Activated CD8-positive, alpha-beta T cell treated with anti-CD3 and anti-CD28 coated beads, Interleukin-2, amount 10 ng/mL, durations not matched to agents 7 days and 5 days (primary cell): ENCODE results near the gene MANBA. TPM values are rescaled to one million over a fixed set of nuclear protein-coding genes. Genes with fewer than 3 reads are reported as not detected.

ENCODE experiments used
- ATAC-seq: fragments of 150-1000 bp; cut with Tn5 transposase; one replicate; pipeline ENCODE4 v1.10.0; 2021; ENCODE audit warnings: moderate library complexity
- CTCF ChIA-PET: fragments of 350-600 bp; sonication (Branson Sonifier 250); formaldehyde crosslinking; loops from one replicate; lab custom pipeline; 2021; ENCODE audit warnings: antibody characterized with exemption; lab: Charles Lee
- POLR2A ChIA-PET: fragments of 350-600 bp; sonication (Branson Sonifier 250); formaldehyde crosslinking; loops from one replicate; lab custom pipeline; 2021; ENCODE audit warnings: antibody characterized with exemption; lab: Charles Lee
- DNase-seq: peaks from one replicate; pipeline ENCODE4 v3.0.0-alpha.2; 2020
- H3K27ac Mint-ChIP-seq: one replicate; pipeline ENCODE4 v1.8.0; 2021; ENCODE audit warnings: mild to moderate bottlenecking, mixed read lengths
- H3K27me3 Mint-ChIP-seq: one replicate; pipeline ENCODE4 v1.8.0; 2021; ENCODE audit warnings: low read depth, mixed read lengths
- H3K36me3 Mint-ChIP-seq: one replicate; pipeline ENCODE4 v1.8.0; 2021; ENCODE audit warnings: low read depth, mixed read lengths
- H3K4me1 Mint-ChIP-seq: one replicate; pipeline ENCODE4 v1.8.0; 2021; ENCODE audit warnings: low read depth, mixed read lengths
- H3K4me3 Mint-ChIP-seq: one replicate; pipeline ENCODE4 v1.8.0; 2021; ENCODE audit warnings: mild to moderate bottlenecking, mixed read lengths
- H3K9me3 Mint-ChIP-seq: one replicate; pipeline ENCODE4 v1.8.0; 2022; ENCODE audit warnings: mixed read lengths; ENCODE audit not compliant: insufficient read depth
- total RNA-seq, 2 experiments: library from RNA; stranded (reverse); gene quantifications; one replicate each; pipeline ENCODE4 v1.2.3, GENCODE V29; 2021

Gene MANBA
- total RNA-seq, 2 experiments from 2014 or later, result 15.1 to 16.6 TPM

GRCh38 chr4:102693262-102693850 is 67.4 kb downstream of the MANBA start:
- H3K4me3 Mint-ChIP-seq, result no peak overlapping the region
- peaks cover 3% of the 10 kb centered on the region for H3K36me3 Mint-ChIP-seq
- no peaks in the 10 kb centered on the region for H3K27me3 Mint-ChIP-seq
- DNase-seq (no peak), ATAC-seq (no peak)
- H3K9me3 Mint-ChIP-seq, result no peaks in the 10 kb centered on the region
- no peak overlapping the region for H3K27ac Mint-ChIP-seq
- H3K4me1 Mint-ChIP-seq, result no peaks in the 10 kb centered on the region
- POLR2A ChIA-PET, result interaction anchor here (1.2 kb wide), 1 partner anchor 135 kb away, joined by 3 read pairs; no protein-coding TSS in a partner anchor
- CTCF ChIA-PET, result no interaction called here

GRCh38 chr4:102692474-102692873 is 68.3 kb downstream of the MANBA start:
- no peak for ATAC-seq
- Mint-ChIP-seq H3K27me3 (no peaks in the 10 kb centered on the region), H3K27ac (no peak overlapping the region), H3K4me3 (no peak overlapping the region), H3K4me1 (no peaks in the 10 kb centered on the region), H3K9me3 (no peaks in the 10 kb centered on the region), H3K36me3 (peaks cover 3% of the 10 kb centered on the region)
- no peak for DNase-seq
- CTCF ChIA-PET, result no interaction called here
- POLR2A ChIA-PET, result interaction anchor here (1.2 kb wide), 1 partner anchor 135 kb away, joined by 3 read pairs; no protein-coding TSS in a partner anchor

DNA sequence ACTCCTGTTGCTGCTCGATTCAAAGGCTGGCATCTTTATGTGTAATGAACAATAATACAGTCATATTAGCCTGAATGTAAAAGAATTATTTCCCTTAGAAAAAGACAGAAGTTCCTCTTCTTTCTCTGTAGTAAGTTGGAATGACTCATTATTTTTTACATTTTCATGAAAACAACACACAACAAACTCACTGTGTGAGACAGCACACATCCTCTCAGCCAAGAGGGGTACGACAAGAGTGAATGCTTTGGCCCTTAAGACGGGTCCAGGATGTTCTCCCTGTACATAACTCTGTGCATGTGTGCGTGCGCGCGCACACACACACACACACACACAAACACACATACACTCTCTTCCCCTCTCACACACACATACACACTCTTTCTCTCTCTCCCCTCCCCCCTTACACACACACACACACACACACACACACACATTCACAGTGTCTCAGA is 72.8 kb downstream of the MANBA start:
- H3K27ac Mint-ChIP-seq, result no peak overlapping the region
- DNase-seq, result no peak
- CTCF ChIA-PET, result no interaction called here
- no peaks in the 10 kb centered on the region for H3K9me3 Mint-ChIP-seq
- no peaks in the 10 kb centered on the region for H3K27me3 Mint-ChIP-seq
- no peaks in the 10 kb centered on the region for H3K4me1 Mint-ChIP-seq
- ATAC-seq, result no peak
- POLR2A ChIA-PET, result no interaction called here
- no peak overlapping the region for H3K4me3 Mint-ChIP-seq
- peaks cover 3% of the 10 kb centered on the region for H3K36me3 Mint-ChIP-seq

DNA sequence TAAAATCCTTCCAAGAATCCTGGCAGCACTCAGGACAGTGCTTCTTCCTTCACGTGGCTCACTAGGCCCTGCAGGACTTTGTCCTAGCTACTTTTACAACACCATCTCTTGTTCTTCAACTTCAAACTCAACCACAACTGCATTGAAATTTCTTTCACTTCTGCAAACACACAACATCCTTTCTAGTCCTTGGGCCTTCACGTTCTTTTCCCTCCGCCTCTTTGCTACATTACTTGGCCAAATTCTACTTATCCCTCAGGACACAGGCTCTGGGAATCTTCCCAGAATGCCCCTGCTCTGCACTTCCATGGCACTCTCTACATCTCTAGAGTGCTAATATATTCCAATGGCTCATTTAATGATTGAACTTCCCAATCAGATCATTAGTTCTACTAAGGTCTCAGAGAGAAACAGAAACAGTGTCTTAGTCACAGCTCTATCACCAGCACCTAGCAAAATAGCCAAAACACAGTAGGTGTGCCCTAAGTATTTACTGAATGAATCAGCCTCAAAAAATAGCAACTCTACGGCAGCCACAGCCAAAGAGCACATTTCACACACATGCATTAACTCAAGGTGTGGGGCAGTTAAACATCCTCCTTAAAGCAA is 73.3 kb downstream of the MANBA start:
- no peak for ATAC-seq
- no peak overlapping the region for H3K27ac Mint-ChIP-seq
- no peak for DNase-seq
- H3K36me3 Mint-ChIP-seq, result peaks cover 3% of the 10 kb centered on the region
- no peaks in the 10 kb centered on the region for H3K27me3 Mint-ChIP-seq
- H3K9me3 Mint-ChIP-seq, result no peaks in the 10 kb centered on the region
- H3K4me1 Mint-ChIP-seq, result no peaks in the 10 kb centered on the region
- no peak overlapping the region for H3K4me3 Mint-ChIP-seq
- ChIA-PET POLR2A (no interaction called here), CTCF (interaction anchor here (0.6 kb wide), 1 partner anchor 257 kb away, joined by 3 read pairs; no protein-coding TSS in a partner anchor)

GRCh38 chr4:102685768-102686167 is 75.0 kb downstream of the MANBA start:
- H3K36me3 Mint-ChIP-seq, result peaks cover 8% of the 10 kb centered on the region

GRCh38 chr4:102684610-102685052 is 76.1 kb downstream of the MANBA start:
- CTCF ChIA-PET, result no interaction called here
- ATAC-seq, result no peak
- Mint-ChIP-seq H3K4me3 (no peak overlapping the region), H3K4me1 (no peaks in the 10 kb centered on the region), H3K36me3 (peaks cover 8% of the 10 kb centered on the region), H3K27ac (no peak overlapping the region), H3K27me3 (no peaks in the 10 kb centered on the region), H3K9me3 (no peaks in the 10 kb centered on the region)
- POLR2A ChIA-PET, result no interaction called here
- no peak for DNase-seq

More at GRCh38 chr4:102685768-102686167, 75.0 kb downstream of the MANBA start:
- no peak for ATAC-seq
- H3K4me1 Mint-ChIP-seq, result no peaks in the 10 kb centered on the region
- no peaks in the 10 kb centered on the region for H3K9me3 Mint-ChIP-seq
- no peak overlapping the region for H3K27ac Mint-ChIP-seq
- ChIA-PET CTCF (no interaction called here), POLR2A (interaction anchor here (1.0 kb wide), 1 partner anchor 41 kb away, joined by 3 read pairs; no protein-coding TSS in a partner anchor)
- DNase-seq, result no peak
- H3K27me3 Mint-ChIP-seq, result no peaks in the 10 kb centered on the region
- H3K4me3 Mint-ChIP-seq, result no peak overlapping the region

- no peaks in the 10 kb centered on the region for H3K4me1 Mint-ChIP-seq
- DNase-seq (no peak), ATAC-seq (no peak)
- H3K27ac Mint-ChIP-seq, result no peak overlapping the region
- H3K27me3 Mint-ChIP-seq, result no peaks in the 10 kb centered on the region
- H3K36me3 Mint-ChIP-seq, result peaks cover 9% of the 10 kb centered on the region
- no peaks in the 10 kb centered on the region for H3K9me3 Mint-ChIP-seq
- ChIA-PET CTCF (no interaction called here), POLR2A (no interaction called here)
- H3K4me3 Mint-ChIP-seq, result no peak overlapping the region
Observed at GRCh38 chr4:102683881-102684609, 76.7 kb downstream of the MANBA start.

- Mint-ChIP-seq H3K4me3 (no peak overlapping the region), H3K27me3 (no peaks in the 10 kb centered on the region), H3K4me1 (no peaks in the 10 kb centered on the region), H3K9me3 (no peaks in the 10 kb centered on the region), H3K27ac (no peak overlapping the region), H3K36me3 (peaks cover 11% of the 10 kb centered on the region)
- ChIA-PET CTCF (no interaction called here), POLR2A (no interaction called here)
- no peak for ATAC-seq
- DNase-seq, result no peak
Observed at GRCh38 chr4:102678695-102679335, 82.0 kb downstream of the MANBA start.

GRCh38 chr4:102678107-102678506 is 82.7 kb downstream of the MANBA start:
- ChIA-PET POLR2A (no interaction called here), CTCF (no interaction called here)
- H3K36me3 Mint-ChIP-seq, result peaks cover 11% of the 10 kb centered on the region
- H3K9me3 Mint-ChIP-seq, result no peaks in the 10 kb centered on the region
- ATAC-seq, result no peak
- H3K27me3 Mint-ChIP-seq, result no peaks in the 10 kb centered on the region
- H3K4me3 Mint-ChIP-seq, result no peak overlapping the region
- DNase-seq, result no peak
- no peaks in the 10 kb centered on the region for H3K4me1 Mint-ChIP-seq
- no peak overlapping the region for H3K27ac Mint-ChIP-seq

GRCh38 chr4:102675141-102675540 is 85.6 kb downstream of the MANBA start:
- CTCF ChIA-PET, result no interaction called here
- peaks cover 9% of the 10 kb centered on the region for H3K36me3 Mint-ChIP-seq
- no peaks in the 10 kb centered on the region for H3K4me1 Mint-ChIP-seq
- DNase-seq, result no peak
- no peaks in the 10 kb centered on the region for H3K27me3 Mint-ChIP-seq
- POLR2A ChIA-PET, result no interaction called here
- no peak overlapping the region for H3K4me3 Mint-ChIP-seq
- ATAC-seq, result no peak
- no peak overlapping the region for H3K27ac Mint-ChIP-seq
- H3K9me3 Mint-ChIP-seq, result no peaks in the 10 kb centered on the region

GRCh38 chr4:102667001-102667400 is 93.8 kb downstream of the MANBA start:
- CTCF ChIA-PET, result no interaction called here

More at GRCh38 chr4:102667001-102667400, 93.8 kb downstream of the MANBA start:
- DNase-seq (no peak), ATAC-seq (no peak)
- Mint-ChIP-seq H3K4me1 (peaks cover 3% of the 10 kb centered on the region), H3K27ac (no peak overlapping the region), H3K36me3 (peaks cover 27% of the 10 kb centered on the region), H3K9me3 (no peaks in the 10 kb centered on the region), H3K27me3 (no peaks in the 10 kb centered on the region), H3K4me3 (no peak overlapping the region)
- POLR2A ChIA-PET, result no interaction called here
